GM23248 (cell line): ENCODE results near the gene C9orf50. TPM values are rescaled to one million over a fixed set of nuclear protein-coding genes. Genes with fewer than 3 reads are reported as not detected.

Source experiments
- DNase-seq: peaks from one replicate; pipeline ENCODE4 v3.0.0-alpha.2; 2015
- H2AFZ ChIP-seq: fragments of 200-600 bp; sonication (generic); 2 replicates; pipeline ENCODE4 v1.6.1; 2016; ENCODE audit warnings: antibody characterized with exemption
- H3F3A ChIP-seq: fragments of 200-600 bp; sonication (generic); 2 replicates; pipeline ENCODE4 v1.6.1; 2016; ENCODE audit warnings: mild to moderate bottlenecking, antibody characterized with exemption, mixed run types; ENCODE audit not compliant: insufficient read depth
- H3K27ac ChIP-seq: fragments of 200-600 bp; sonication (generic); 2 replicates; pipeline ENCODE4 v1.5.1; 2016; ENCODE audit warnings: mild to moderate bottlenecking
- H3K27me3 ChIP-seq: fragments of 200-600 bp; sonication (generic); replicated peaks from 2 replicates; pipeline ENCODE4 v1.6.1; 2016; ENCODE audit warnings: mild to moderate bottlenecking; ENCODE audit not compliant: insufficient read depth
- H3K36me3 ChIP-seq: fragments of 200-600 bp; sonication (generic); 2 replicates; pipeline ENCODE4 v1.6.1; 2016; ENCODE audit warnings: low read depth, mild to moderate bottlenecking
- H3K4me1 ChIP-seq: fragments of 200-600 bp; sonication (generic); 2 replicates; pipeline ENCODE4 v1.6.1; 2016; ENCODE audit warnings: mild to moderate bottlenecking; ENCODE audit not compliant: insufficient read depth
- H3K4me2 ChIP-seq: fragments of 200-600 bp; sonication (generic); one replicate; pipeline ENCODE4 v1.6.1; 2016; ENCODE audit warnings: mild to moderate bottlenecking; ENCODE audit not compliant: unreplicated experiment
- H3K4me3 ChIP-seq: fragments of 200-600 bp; sonication (generic); 2 replicates; pipeline ENCODE4 v1.5.1; 2016; ENCODE audit warnings: mild to moderate bottlenecking
- H3K79me2 ChIP-seq: fragments of 200-600 bp; sonication (generic); 2 replicates; pipeline ENCODE4 v1.6.1; 2016; ENCODE audit warnings: mild to moderate bottlenecking; ENCODE audit not compliant: insufficient read depth
- H3K9ac ChIP-seq: fragments of 200-600 bp; sonication (generic); 2 replicates; pipeline ENCODE4 v1.6.1; 2016; ENCODE audit warnings: mild to moderate bottlenecking
- H3K9me2 ChIP-seq: fragments of 200-600 bp; sonication (generic); 2 replicates; pipeline ENCODE4 v1.6.1; 2016; ENCODE audit warnings: mixed run types, mild to moderate bottlenecking, moderate library complexity; ENCODE audit not compliant: insufficient read depth
- H3K9me3 ChIP-seq: fragments of 200-600 bp; sonication (generic); one replicate; pipeline ENCODE4 v1.6.1; 2017; ENCODE audit warnings: low read depth
- H4K20me1 ChIP-seq: fragments of 200-600 bp; sonication (generic); 2 replicates; pipeline ENCODE4 v1.6.0; 2016; ENCODE audit not compliant: insufficient read depth
- EZH2 ChIP-seq: fragments of 200-600 bp; sonication (generic); IDR thresholded peaks from 2 replicates; pipeline ENCODE4 v1.6.1; 2018; ENCODE audit warnings: antibody characterized with exemption, mild to moderate bottlenecking; ENCODE audit not compliant: insufficient read depth, poor library complexity, severe bottlenecking
- EZH2phosphoT487 ChIP-seq: fragments of 200-600 bp; sonication (generic); IDR thresholded peaks from 2 replicates; pipeline ENCODE4 v1.6.1; 2018; ENCODE audit warnings: antibody characterized with exemption, moderate library complexity, mild to moderate bottlenecking, low read depth; ENCODE audit not compliant: insufficient read depth
- WGBS, 2 experiments: methylation state at CpG; one replicate each; pipeline ENCODE4 v1.1.6; 2015 to 2017; ENCODE audit warnings: low lambda C conversion rate in 2 of 2, low coverage in 1 of 2; ENCODE audit errors: missing lambda C conversion rate in 2 of 2; 5-methylcytosine and 5-hydroxymethylcytosine counted together
- in situ Hi-C: fragments of 300-500 bp; cut with MboI; formaldehyde crosslinking; loops from 2 replicates; pipeline ENCODE4 v1.15.0; 2020
- polyA plus RNA-seq: library from polyadenylated mRNA; unstranded; fragments of >200 nt; fragmentation: Nextera tagmentation; extraction: Ambion mirVana; gene quantifications from 2 replicates; pipeline ENCODE4 v1.2.1, GENCODE V29; 2016
- total RNA-seq: library from RNA; depleted of rRNA; stranded (reverse); fragments of >200 nt; shearing (Covaris generic); gene quantifications from 2 replicates; pipeline ENCODE4 v1.2.3, GENCODE V29; 2014

The C9orf50 gene
- total and polyA plus RNA-seq, 2 experiments from 2014 or later = 0.23 to 0.32 TPM

DNA sequence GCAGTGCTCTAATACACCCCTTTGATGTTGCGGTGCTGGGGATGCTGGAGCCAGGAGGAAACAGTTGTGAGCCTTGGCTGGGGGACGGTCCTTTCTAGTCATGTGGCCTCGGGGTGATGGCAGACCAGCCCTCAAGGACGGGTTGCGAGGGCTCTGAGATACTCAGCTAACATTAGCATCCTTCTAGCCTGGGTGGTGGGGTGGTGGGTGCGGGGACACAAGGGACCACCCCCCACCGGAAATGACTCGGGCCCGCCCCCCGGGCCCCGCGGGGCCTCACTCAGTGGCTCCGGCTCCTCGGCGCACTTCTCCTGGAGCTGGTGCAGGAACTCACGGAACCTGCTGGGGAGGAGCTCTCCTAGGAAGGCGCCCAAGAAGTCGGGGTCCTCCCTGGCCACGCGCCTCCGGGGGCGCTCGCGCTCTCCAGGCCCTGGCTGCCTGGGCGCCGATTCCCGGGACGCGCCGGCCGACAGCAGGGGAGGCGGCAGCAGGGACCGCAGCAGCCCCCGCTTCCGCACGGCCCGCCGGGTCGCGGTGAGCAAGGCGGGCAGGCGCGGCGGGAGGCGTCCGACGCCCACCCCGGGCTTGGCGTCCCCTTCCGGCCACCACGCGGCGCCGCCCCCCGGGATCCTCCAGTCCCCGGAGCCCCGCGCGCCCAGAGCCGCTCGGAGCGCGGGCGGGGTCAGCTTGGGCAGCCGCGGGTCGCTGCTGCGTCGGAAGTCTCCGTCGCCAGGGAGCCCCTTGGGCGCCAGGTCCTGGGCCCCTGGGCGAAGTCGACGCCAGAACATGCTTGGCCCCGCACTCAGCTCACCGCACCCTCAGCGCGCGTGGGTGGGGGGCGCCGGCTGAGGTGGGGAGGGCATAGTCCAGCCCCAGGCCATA lies 873 bp downstream of the C9orf50 start:
- Histone ChIP-seq H2AFZ (peak overlapping the region; percentile 79), H3K9ac (peak overlapping the region; percentile 78), H3K9me3 (no peaks in the 10 kb centered on the region), H3K9me2 (no peaks in the 10 kb centered on the region), H4K20me1 (no peaks in the 10 kb centered on the region), H3K27ac (no peak overlapping the region), H3K4me3 (peak overlapping the region; percentile 75), H3K4me1 (peaks cover 25% of the 10 kb centered on the region), H3K79me2 (no peaks in the 10 kb centered on the region), H3K4me2 (peak overlapping the region; percentile 81), H3K27me3 (no peaks in the 10 kb centered on the region), H3F3A (peaks cover 38% of the 10 kb centered on the region), H3K36me3 (no peaks in the 10 kb centered on the region)
- in situ Hi-C loops = loop anchor here (5.0 kb wide), 1 partner anchor 488 kb away; no protein-coding TSS in a partner anchor
- peak; percentile 65 for DNase-seq
- no peak for TF ChIP-seq EZH2
- no peak for TF ChIP-seq EZH2phosphoT487
- 2 to 4% methylated on average over 22 to 47 of the region's 82 CpGs for WGBS, 2 experiments

DNA sequence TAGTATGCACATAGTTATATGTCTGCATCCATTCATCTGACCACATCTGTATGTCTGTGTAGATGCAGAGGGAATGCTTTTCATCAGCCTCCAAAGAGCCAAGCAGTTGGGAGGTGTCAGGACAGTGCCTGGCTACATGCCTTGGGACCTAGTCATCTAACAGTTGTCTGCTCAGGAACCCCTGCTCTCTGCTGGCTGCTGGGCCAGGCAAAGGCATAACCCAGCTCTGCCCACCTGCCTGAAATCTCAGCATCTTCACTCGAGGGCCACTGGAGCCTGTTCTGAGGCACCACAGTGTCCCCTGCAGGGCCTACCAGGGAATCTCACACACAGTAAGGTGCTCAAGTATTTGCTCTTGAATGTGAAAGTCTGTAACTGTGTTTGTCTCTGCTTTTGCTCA lies 3.7 kb downstream of the C9orf50 start:
- H3K79me2 ChIP-seq = no peaks in the 10 kb centered on the region
- no peak overlapping the region for H3K9ac ChIP-seq
- peak overlapping the region; percentile 25 for H3K27ac ChIP-seq
- no peaks in the 10 kb centered on the region for H3K9me2 ChIP-seq
- no peaks in the 10 kb centered on the region for H3K36me3 ChIP-seq
- in situ Hi-C loops = loop anchor here (5.0 kb wide), 1 partner anchor 485 kb away; no protein-coding TSS in a partner anchor
- H3K9me3 ChIP-seq = no peaks in the 10 kb centered on the region
- no peaks in the 10 kb centered on the region for H3K27me3 ChIP-seq
- H2AFZ ChIP-seq = no peak overlapping the region
- no peak for TF ChIP-seq EZH2
- TF ChIP-seq EZH2phosphoT487 = no peak
- H3F3A ChIP-seq = peaks cover 27% of the 10 kb centered on the region
- H3K4me1 ChIP-seq = peaks cover 20% of the 10 kb centered on the region
- no peak overlapping the region for H3K4me2 ChIP-seq
- no peaks in the 10 kb centered on the region for H4K20me1 ChIP-seq
- DNase-seq = peak; percentile 88
- H3K4me3 ChIP-seq = no peak overlapping the region
- WGBS, 2 experiments = 0 to 10% methylated on average over 1 of the region's 1 CpG

DNA sequence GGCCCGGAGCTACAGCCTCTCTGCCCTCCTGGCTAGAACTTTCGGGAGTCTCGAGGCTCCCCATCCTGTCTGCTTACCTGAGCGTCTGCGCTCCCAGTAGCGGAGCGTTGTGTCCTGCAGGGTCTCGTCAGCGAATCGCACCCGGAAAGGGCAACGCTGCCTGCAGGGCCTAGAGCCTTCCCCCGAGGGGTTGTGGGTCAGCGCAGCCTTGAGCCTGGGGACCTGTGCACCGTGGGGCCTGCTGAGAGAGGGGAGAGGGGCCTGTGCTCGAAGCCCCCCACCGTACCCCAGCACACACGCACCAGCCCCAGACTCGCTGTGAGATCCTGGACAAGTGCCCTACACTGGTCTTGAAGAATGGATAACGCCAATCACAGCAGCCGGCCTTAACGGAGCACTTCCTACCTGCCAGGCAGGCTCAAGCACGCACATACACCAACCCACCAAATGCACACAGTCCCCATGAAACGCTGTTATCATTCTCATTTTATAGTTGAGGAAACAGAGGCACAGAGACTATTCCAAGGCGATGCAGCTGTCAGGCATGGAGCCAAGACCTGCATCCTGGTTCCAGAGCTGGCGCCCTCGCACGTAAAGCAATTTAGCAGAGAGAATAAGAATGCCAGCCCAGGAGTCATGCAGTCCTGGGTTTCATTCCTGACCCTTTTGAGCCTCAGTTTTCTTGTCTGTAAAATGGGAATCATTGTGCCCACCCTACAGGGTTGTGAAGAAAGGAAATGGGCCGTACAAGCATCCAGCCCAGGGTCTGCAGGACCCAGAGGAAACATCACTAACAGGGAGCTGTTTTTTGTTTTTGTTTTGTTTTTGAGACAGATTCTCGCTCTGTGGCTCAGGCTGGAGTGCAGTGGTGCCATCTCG lies 5.3 kb downstream of the C9orf50 start:
- Histone ChIP-seq H3K4me3 (no peak overlapping the region), H3F3A (peaks cover 27% of the 10 kb centered on the region), H3K9me3 (no peaks in the 10 kb centered on the region), H3K4me2 (no peak overlapping the region), H2AFZ (no peak overlapping the region), H3K9me2 (no peaks in the 10 kb centered on the region), H3K36me3 (no peaks in the 10 kb centered on the region), H4K20me1 (no peaks in the 10 kb centered on the region), H3K4me1 (peaks cover 19% of the 10 kb centered on the region), H3K27me3 (no peaks in the 10 kb centered on the region), H3K79me2 (no peaks in the 10 kb centered on the region), H3K27ac (no peak overlapping the region), H3K9ac (no peak overlapping the region)
- TF ChIP-seq EZH2phosphoT487 (no peak), EZH2 (no peak)
- DNase-seq = no peak
- in situ Hi-C loops = loop anchor here (5.0 kb wide), 1 partner anchor 483 kb away; no protein-coding TSS in a partner anchor
- 81 to 87% methylated on average over 28 to 30 of the region's 31 CpGs for WGBS, 2 experiments

- H3K4me1 ChIP-seq = peaks cover 18% of the 10 kb centered on the region
- no peak overlapping the region for H2AFZ ChIP-seq
- H3K79me2 ChIP-seq = no peaks in the 10 kb centered on the region
- no peak overlapping the region for H3K9ac ChIP-seq
- DNase-seq = no peak
- no peak overlapping the region for H3K27ac ChIP-seq
- H3K4me2 ChIP-seq = no peak overlapping the region
- H4K20me1 ChIP-seq = no peaks in the 10 kb centered on the region
- no peaks in the 10 kb centered on the region for H3K9me2 ChIP-seq
- TF ChIP-seq EZH2 (no peak), EZH2phosphoT487 (no peak)
- H3K4me3 ChIP-seq = no peak overlapping the region
- 92 to 93% methylated on average over 10 of the region's 10 CpGs for WGBS, 2 experiments
- H3K9me3 ChIP-seq = no peaks in the 10 kb centered on the region
- H3K36me3 ChIP-seq = no peaks in the 10 kb centered on the region
- in situ Hi-C loops = loop anchor here (5.0 kb wide), 1 partner anchor 483 kb away; no protein-coding TSS in a partner anchor
- peaks cover 27% of the 10 kb centered on the region for H3F3A ChIP-seq
- no peaks in the 10 kb centered on the region for H3K27me3 ChIP-seq
Measured at GRCh38 chr9:129614932-129615331, 6.0 kb downstream of the C9orf50 start.
